Stimulated activated CD4-positive, alpha-beta T cell treated with anti-CD3 and anti-CD28 coated beads, TNF-alpha, amount 100 ng/mL, for 1 hour (primary cell): Measurements from ENCODE around the gene CCDC73.
"Not testable (repeated sequence)": the region's sequence is repeated elsewhere in the genome, so short reads cannot be mapped to it uniquely, and the experiment has no call there.

Experiments
- DNase-seq, 3 donors: peaks; one replicate each; pipeline ENCODE4 v3.0.0-alpha.2; 2020; ENCODE audit warnings: low read depth in 3 of 3, low spot score in 1 of 3

CCDC73 gene

GRCh38 chr11:32596114-32596513 lies 198.3 kb downstream of the CCDC73 start:
- not testable (repeated sequence) for DNase-seq

GRCh38 chr11:32594272-32594671 lies 200.2 kb downstream of the CCDC73 start:
- DNase-seq: no peak

DNA sequence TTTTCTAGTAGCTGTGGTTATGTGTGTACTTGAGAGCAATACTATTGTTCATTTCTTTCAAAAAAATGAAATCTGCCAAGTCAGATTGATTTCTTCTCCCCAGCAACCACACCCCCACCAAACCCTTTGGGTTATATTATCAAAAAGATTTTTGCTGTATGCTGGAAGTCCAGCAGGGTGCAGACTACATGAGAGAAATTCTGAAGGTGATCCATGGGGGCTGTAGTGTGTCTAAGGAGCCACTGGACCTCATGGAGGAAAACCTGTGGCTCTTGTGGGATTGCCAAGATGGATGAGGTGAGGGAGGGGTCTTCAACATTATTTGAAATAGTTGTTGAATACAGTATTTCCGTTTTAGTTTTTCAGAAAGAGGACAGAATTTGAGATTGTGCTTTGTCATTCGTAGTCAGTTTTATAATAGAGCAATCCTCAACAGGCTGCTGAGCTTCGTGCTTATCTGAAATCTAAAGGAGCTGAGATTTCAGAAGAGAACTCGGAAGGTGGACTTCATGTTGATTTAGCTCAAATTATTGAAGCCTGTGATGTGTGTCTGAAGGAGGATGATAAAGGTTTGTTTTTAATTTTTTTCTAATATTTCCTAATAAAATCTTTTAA lies 207.8 kb downstream of the CCDC73 start:
- no peak for DNase-seq

DNA sequence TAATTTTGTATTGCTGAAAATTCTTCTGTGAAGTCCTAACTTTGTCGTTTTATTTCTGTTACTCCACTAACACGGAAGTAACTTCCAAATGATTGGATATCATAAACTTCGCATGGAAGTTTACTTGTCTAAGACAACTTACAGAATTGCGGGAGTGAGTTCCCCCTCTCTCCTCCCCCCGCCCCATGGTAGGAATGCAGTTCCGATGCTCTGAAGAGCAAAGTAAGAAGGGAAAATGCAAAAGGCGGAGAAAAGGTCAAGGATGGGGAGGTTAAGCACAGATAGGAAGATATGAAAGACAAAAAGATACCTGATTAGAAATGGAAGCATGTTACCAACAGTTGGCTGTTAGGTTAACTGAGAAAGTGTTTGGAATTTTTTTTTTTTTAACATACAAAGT lies 209.5 kb downstream of the CCDC73 start:
- no peak for DNase-seq

- DNase-seq: peak; percentile 90 to 92 (median 90)
Observed at GRCh38 chr11:32583459-32584271, 210.8 kb downstream of the CCDC73 start, which contains the start of gene EIF3M. Gene EIF3M, plus strand, starts transcription at chr11:32583831. Its CDS starts 57 bp downstream, at chr11:32583888.

DNA sequence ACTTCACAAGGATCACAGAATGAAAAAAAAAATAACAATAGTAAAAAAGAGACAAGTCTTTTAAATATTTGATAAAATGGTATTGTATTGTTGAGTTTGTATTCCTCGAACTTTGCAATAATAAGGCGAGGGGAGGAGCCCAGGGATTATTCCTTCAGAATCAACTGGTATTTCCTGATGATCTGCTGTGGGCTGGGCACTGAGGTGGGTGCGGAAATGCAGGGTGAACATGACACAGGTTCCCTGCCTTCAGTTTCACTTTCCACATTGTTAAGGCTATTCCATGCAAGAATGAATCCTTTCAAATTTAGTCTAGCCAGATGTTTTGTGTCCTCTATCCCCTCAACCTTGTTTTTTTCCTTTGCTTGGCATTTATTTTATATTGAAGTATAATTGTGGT lies 212.9 kb downstream of the CCDC73 start:
- DNase-seq: no peak

DNA sequence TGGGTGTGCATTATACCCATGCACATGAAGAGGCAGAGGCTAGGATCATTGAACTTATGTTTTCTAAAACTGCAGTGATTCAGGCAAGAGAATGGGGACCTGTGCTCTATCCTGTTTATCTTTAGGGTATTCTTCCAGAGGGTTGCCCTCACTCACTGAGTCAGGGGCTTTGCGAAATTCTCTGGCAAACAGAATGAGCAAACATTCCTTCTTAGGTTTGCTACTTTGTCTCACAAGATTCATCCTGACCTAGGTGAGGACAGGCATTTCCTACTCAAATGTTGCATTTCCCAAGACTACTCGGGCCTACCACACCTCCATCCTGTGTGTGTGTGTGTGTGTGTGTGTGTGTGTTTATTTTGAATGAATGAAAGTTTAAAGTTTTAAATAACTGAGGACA lies 213.5 kb downstream of the CCDC73 start:
- no peak for DNase-seq

DNA sequence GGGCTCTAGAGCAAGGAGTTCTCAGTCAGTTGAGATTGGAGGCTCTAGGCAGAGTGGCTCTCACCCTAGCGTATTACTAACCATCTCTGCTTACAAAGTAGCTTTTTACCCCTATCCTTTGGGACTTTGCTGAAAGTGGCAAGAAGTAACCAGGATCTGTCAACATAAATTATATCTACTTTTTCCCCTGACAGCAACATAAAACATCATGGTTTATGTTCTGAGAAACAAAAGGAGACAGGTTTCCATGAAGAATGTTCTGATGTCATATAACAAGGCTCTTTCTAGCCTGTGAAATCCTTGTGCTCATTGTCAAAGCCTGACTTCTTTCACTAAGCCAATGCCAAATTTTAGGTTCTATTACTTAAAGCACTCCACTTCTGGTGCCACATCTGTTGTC lies 218.0 kb downstream of the CCDC73 start:
- DNase-seq: no peak

- DNase-seq: no peak
Observed at GRCh38 chr11:32575070-32575469, 219.4 kb downstream of the CCDC73 start.

DNA sequence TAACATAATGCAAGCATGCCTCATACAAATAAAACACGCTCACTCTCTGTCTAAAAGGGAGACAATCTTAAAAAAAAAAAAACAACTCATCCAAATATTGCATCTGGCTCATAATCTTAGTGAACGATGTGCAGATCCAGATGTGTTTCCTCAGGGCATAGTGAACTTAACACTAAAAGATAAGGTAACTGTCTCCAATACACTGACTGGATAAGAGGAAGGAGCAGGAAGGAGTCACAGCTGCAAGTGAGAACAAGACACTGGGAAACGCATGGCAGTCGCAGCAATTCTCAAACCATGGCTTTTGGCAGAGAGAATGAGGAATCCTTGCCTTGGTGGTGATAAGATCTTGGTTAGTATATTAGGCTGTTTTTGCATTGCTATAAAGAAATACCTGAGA lies 220.0 kb downstream of the CCDC73 start:
- DNase-seq: no peak

DNA sequence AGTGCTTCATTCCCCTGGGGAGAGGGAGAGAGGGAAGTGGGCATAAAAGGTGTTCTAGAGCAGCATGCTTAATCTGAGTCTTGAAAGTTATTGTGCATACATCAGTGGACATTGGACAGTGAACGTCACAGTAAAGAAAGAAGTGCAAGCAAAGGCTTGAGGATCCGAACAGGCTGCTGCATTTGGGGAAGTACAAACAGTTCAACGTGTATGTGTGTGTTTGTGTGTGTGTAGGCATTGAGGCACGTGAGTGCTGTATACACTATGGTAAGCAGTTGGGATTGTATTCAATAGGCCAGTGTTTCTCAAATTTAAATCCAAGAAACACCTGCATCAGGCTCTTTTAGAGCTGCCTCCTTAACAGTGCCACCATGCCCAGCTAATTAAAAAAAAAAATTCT lies 221.2 kb downstream of the CCDC73 start:
- DNase-seq: no peak

GRCh38 chr11:32571039-32571438 lies 223.4 kb downstream of the CCDC73 start:
- no peak for DNase-seq

GRCh38 chr11:32569313-32569881 lies 225.1 kb downstream of the CCDC73 start:
- no peak for DNase-seq

DNA sequence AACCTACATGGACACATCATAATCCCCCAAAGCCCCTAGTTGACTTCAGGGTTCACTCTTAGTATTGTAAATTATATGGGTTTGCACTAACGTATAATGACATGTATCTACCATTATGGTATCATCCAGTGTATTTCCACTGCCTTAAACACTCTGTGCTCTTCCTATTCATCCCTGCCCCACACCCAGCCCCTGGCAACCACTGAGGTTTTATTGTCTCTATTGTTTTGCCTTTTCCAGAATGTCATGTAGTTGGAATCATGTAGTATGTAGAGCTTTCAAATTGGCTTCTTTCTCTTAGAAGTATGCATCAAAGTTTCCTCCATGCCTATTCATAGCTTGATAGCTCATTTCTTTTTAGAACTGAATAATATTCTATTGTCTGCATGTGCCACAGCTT lies 227.3 kb downstream of the CCDC73 start:
- DNase-seq: no peak

GRCh38 chr11:32566517-32566916 lies 227.9 kb downstream of the CCDC73 start:
- no peak for DNase-seq

DNA sequence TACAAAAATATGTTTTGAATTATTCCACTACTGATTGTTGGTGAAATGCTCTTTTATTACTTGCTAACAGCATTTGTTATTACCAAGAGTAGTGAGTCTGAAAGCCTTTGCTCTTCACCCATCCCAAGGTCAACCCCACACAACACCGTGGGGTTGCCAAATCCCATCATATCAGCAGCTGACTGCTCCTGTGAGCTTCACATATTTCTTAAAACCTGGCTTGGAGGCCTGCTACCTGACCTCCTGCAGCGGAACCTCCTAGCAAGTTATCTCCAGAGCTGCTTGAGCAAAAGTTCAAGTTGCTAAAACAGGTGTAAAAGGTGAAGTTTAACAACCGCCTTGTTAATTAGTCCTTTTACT lies 230.9 kb downstream of the CCDC73 start:
- DNase-seq: no peak

DNA sequence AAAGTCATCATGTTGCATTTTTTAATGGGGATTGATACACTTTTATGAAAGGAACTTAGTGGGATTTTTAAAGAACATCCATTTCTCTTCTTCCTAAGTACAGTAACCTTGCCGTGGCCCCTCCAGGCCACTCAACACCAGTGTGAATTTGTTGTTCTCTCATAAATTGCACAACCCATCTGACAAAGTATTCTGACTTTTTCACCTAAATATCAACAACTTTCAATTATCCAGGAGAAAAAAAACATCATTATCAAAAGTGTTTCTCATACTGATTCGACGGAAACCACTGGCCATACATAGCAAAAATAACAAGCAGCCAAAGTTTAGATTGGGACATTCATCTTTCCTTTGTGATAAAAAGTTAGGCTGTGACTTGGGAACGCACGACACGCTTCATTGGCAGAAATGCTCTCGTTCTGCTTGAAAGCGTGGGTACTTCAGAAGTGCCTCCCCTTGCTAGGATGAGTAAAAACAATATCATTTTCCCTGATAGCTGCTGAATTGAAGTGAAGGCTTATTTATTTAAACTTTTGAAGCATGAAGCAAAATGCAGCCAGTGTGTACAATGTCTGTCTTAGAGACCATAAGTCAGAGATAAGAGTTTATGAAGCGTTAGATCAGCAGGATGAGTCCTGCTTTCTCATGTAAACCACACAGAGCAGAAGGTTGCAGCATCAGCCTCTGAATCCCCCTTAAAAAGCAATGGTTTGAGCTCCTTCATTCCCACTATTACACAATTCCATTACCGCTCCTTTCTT lies 231.4 kb downstream of the CCDC73 start:
- DNase-seq: no peak

- DNase-seq: no peak
Observed at GRCh38 chr11:32561835-32562234, 232.6 kb downstream of the CCDC73 start.

GRCh38 chr11:32555895-32556294 lies 238.6 kb downstream of the CCDC73 start:
- DNase-seq: no peak

GRCh38 chr11:32555091-32555490 lies 239.4 kb downstream of the CCDC73 start:
- no peak for DNase-seq
